Stimulated activated CD8-positive, alpha-beta memory T cell treated with anti-CD3 and anti-CD28 coated beads, Interleukin-12 subunit alpha, Interleukin-12 subunit beta, amount 100 ng/mL, for 4 hours (primary cell): Measurements from ENCODE around the gene DENND6B.

Experiments
- DNase-seq: peaks from one replicate; pipeline ENCODE4 v3.0.0-alpha.2; 2020; ENCODE audit warnings: low read depth

Gene DENND6B

GRCh38 chr22:50303848-50304527 is 22.8 kb downstream of the DENND6B start:
- no peak for DNase-seq

- no peak for DNase-seq
These were observed 23.3 kb downstream of the DENND6B start for GRCh38 chr22:50303515-50303847.

GRCh38 chr22:50302564-50302963 is 24.2 kb downstream of the DENND6B start:
- no peak for DNase-seq

GRCh38 chr22:50302041-50302541 is 24.7 kb downstream of the DENND6B start:
- no peak for DNase-seq

- DNase-seq, result no peak
These were observed 25.2 kb downstream of the DENND6B start for GRCh38 chr22:50301581-50301991.

- no peak for DNase-seq
These were observed 26.1 kb downstream of the DENND6B start for GRCh38 chr22:50300620-50301257.

GRCh38 chr22:50299785-50300619 is 26.8 kb downstream of the DENND6B start:
- no peak for DNase-seq

- DNase-seq, result no peak
These were observed 27.7 kb downstream of the DENND6B start for GRCh38 chr22:50298937-50299784.

GRCh38 chr22:50298266-50298637 is 28.6 kb downstream of the DENND6B start:
- DNase-seq, result no peak

GRCh38 chr22:50297510-50298265 is 29.1 kb downstream of the DENND6B start:
- DNase-seq, result no peak

- no peak for DNase-seq
These were observed 29.9 kb downstream of the DENND6B start for GRCh38 chr22:50296658-50297490.

- DNase-seq, result no peak
These were observed 32.5 kb downstream of the DENND6B start for GRCh38 chr22:50294319-50294656.

GRCh38 chr22:50293441-50294318 is 33.1 kb downstream of the DENND6B start:
- no peak for DNase-seq

GRCh38 chr22:50292643-50293440 is 34.0 kb downstream of the DENND6B start:
- DNase-seq, result no peak

- DNase-seq, result no peak
These were observed 36.7 kb downstream of the DENND6B start for GRCh38 chr22:50289942-50290630.

- DNase-seq, result no peak
These were observed 37.5 kb downstream of the DENND6B start for GRCh38 chr22:50289151-50289941.

- DNase-seq, result no peak
These were observed 39.1 kb downstream of the DENND6B start for GRCh38 chr22:50287731-50288130.
